HL-60 (cell line): Measurements from ENCODE around the gene PDCL2.

Source experiments
- CTCF ChIP-seq: IDR thresholded peaks from one replicate; pipeline ENCODE4 v1.5.1; 2011; ENCODE audit warnings: low read length, control low read depth, inconsistent platforms; ENCODE audit not compliant: insufficient read depth
- GABPA ChIP-seq: IDR thresholded peaks from 2 replicates; pipeline ENCODE4 v1.6.1; 2012; ENCODE audit warnings: low read depth
- TF ChIP-seq, protein P1 (sequence below): IDR thresholded peaks from 2 replicates; pipeline ENCODE4 v1.6.1; 2012; ENCODE audit warnings: low read depth; ENCODE audit not compliant: insufficient replicate concordance

DNA sequence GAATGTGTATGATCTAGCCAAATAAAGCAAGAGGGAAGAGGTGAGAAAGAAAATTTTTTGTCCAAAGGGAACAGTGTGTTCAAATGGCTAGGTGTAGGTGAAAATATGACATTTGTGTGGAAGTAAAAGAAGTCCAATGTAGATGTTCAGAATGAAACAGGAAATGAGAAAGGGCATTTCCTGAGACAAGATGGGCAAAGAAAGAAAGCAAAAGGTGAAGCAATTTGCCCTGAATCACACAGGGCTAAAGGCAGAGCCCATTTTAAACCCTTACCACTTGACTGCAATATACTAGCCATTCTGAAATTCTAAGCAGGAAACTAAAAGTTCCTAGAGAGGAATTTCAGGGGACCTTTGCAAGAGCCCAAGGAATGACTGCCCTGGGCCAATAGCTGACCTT is 81.4 kb downstream of the PDCL2 start:
- TF ChIP-seq CTCF: no peak
- TF ChIP-seq, protein P1, sequence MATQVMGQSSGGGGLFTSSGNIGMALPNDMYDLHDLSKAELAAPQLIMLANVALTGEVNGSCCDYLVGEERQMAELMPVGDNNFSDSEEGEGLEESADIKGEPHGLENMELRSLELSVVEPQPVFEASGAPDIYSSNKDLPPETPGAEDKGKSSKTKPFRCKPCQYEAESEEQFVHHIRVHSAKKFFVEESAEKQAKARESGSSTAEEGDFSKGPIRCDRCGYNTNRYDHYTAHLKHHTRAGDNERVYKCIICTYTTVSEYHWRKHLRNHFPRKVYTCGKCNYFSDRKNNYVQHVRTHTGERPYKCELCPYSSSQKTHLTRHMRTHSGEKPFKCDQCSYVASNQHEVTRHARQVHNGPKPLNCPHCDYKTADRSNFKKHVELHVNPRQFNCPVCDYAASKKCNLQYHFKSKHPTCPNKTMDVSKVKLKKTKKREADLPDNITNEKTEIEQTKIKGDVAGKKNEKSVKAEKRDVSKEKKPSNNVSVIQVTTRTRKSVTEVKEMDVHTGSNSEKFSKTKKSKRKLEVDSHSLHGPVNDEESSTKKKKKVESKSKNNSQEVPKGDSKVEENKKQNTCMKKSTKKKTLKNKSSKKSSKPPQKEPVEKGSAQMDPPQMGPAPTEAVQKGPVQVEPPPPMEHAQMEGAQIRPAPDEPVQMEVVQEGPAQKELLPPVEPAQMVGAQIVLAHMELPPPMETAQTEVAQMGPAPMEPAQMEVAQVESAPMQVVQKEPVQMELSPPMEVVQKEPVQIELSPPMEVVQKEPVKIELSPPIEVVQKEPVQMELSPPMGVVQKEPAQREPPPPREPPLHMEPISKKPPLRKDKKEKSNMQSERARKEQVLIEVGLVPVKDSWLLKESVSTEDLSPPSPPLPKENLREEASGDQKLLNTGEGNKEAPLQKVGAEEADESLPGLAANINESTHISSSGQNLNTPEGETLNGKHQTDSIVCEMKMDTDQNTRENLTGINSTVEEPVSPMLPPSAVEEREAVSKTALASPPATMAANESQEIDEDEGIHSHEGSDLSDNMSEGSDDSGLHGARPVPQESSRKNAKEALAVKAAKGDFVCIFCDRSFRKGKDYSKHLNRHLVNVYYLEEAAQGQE: no peak
- TF ChIP-seq GABPA: no peak
